HEK293T (cell line): ENCODE data around the gene HECTD1.

Experiments
- ARNT ChIP-seq: fragments of 450-650 bp; IDR thresholded peaks from 2 replicates; pipeline ENCODE4 v1.6.1; 2017; ENCODE audit warnings: mild to moderate bottlenecking
- BHLHE40 ChIP-seq: fragments of 450-650 bp; IDR thresholded peaks from 2 replicates; pipeline ENCODE4 v1.6.1; 2016; ENCODE audit warnings: mild to moderate bottlenecking, moderate library complexity, borderline replicate concordance
- ELF4 ChIP-seq: fragments of 450-650 bp; IDR thresholded peaks from 2 replicates; pipeline ENCODE4 v1.6.1; 2017; ENCODE audit warnings: antibody characterized with exemption
- FOXA1 ChIP-seq: fragments of 450-650 bp; IDR thresholded peaks from 2 replicates; pipeline ENCODE4 v1.6.1; 2016; ENCODE audit warnings: mild to moderate bottlenecking
- FOXK2 ChIP-seq: fragments of 450-650 bp; IDR thresholded peaks from 2 replicates; pipeline ENCODE4 v1.6.1; 2016; ENCODE audit warnings: mild to moderate bottlenecking
- FOXM1 ChIP-seq: fragments of 450-650 bp; IDR thresholded peaks from 2 replicates; pipeline ENCODE4 v1.6.1; 2017; ENCODE audit warnings: mild to moderate bottlenecking, borderline replicate concordance
- L3MBTL2 ChIP-seq: fragments of 450-650 bp; conservative IDR thresholded peaks from 2 replicates; pipeline ENCODE4 v1.6.1; 2016; ENCODE audit warnings: mild to moderate bottlenecking
- SP1 ChIP-seq: fragments of 450-650 bp; IDR thresholded peaks from 2 replicates; pipeline ENCODE4 v1.6.1; 2017
- SUZ12 ChIP-seq: fragments of 450-650 bp; IDR thresholded peaks from 2 replicates; pipeline ENCODE4 v1.6.1; 2016; ENCODE audit warnings: mild to moderate bottlenecking
- TARDBP ChIP-seq: fragments of 450-650 bp; IDR thresholded peaks from 2 replicates; pipeline ENCODE4 v1.6.1; 2016
- ZNF384 ChIP-seq: fragments of 450-650 bp; IDR thresholded peaks from 2 replicates; pipeline ENCODE4 v1.6.1; 2016

DNA sequence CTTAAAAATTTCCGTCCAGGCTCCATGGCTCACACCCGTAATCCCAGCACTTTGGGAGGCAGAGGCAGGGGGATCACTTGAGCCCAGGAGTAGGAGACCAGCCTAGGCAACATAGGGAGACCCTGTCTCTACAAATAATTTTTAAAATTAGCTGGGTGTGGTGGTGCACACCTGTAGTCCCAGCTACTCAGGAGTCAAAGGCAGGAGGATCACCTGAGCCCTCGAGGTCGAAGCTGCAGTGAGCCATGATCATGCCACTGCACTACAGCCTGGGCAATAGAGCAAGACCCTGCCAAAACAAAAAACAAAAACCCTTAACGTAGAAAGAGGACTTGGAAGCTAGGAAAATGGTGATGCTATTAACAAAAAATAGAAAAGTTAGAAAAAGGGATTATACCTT lies 2.0 kb upstream of the HECTD1 start:
- TF ChIP-seq BHLHE40 = no peak
- no peak for TF ChIP-seq ZNF384
- TF ChIP-seq ARNT = no peak
- no peak for TF ChIP-seq FOXM1
- TF ChIP-seq SP1 = no peak
- no peak for TF ChIP-seq TARDBP
- no peak for TF ChIP-seq ELF4
- no peak for TF ChIP-seq L3MBTL2
- TF ChIP-seq SUZ12 = no peak
- no peak for TF ChIP-seq FOXA1
- no peak for TF ChIP-seq FOXK2
